ENCODE results near the gene AKAP3.

AKAP3 gene

DNA sequence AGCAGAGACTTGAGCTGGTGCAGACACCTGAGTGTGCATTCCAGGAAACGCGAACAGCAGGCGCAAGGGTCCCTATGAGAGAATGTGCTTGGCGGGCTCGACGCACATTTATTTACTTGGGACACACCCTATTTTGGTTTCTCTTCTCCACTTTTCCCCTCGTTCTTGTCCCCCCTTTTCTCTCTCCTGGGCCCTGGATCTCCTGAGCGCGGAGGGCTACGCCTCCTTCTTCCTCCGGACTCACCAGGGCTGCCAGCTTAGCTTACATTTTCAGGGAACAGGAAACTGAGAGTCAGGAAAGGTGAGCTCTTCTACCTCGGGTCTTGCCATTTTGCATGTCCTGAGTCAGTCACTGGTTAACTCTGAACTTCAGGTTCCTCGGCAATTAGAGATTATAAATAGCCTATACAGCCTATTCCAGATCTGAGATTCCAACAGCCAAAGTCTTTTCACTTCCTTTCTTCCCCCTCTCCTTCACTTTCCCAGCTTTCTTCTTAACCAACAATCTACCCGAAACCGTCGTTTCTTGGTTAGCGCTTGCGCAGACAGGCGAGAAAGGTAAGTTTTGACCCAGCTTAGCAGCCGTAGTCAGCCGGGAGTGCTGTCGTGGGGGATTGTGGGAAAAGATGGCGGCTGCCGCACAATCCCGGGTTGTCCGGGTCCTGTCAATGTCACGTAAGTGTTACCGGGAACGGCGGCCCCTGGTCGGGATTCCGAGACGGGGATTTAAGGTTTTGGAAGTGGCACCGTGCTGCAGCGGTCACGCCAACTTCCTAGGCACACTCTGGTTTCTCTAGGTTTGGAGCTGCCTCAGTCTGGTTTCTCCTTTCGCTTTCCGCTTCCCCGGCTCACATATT is at the start of gene AKAP3, which contains the start of gene NDUFA9:
TSS of gene AKAP3 (minus strand) at position 551 of the 857 bp plus-strand sequence. CDS start 10,855 bp downstream, outside the sequence.
TSS of gene NDUFA9 (plus strand) at position 614 of the 857 bp plus-strand sequence. CDS start at position 627, 13 bp downstream.
- peak; percentile 84 for DNase-seq

DNA sequence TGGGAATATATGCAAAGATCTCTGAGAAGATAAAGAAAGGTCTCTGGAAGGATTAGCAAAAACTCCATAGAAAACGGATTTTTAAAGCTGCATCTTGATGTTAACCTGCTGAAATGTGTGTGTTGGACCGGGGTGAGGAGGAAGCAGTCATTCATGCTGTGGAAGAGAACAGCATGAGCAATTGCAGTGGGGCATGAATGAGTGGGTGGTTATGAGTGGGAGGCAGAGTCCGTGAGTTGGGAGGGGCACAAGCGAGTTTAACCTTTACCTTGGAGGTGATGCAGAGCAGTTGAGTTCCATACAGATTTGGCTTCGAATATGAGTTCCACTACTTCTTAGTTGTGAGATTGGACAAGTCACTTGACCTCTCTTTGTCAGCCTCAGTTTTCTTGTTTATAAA is 41.9 kb upstream of the AKAP3 start:
- DNase-seq, result no peak

DNA sequence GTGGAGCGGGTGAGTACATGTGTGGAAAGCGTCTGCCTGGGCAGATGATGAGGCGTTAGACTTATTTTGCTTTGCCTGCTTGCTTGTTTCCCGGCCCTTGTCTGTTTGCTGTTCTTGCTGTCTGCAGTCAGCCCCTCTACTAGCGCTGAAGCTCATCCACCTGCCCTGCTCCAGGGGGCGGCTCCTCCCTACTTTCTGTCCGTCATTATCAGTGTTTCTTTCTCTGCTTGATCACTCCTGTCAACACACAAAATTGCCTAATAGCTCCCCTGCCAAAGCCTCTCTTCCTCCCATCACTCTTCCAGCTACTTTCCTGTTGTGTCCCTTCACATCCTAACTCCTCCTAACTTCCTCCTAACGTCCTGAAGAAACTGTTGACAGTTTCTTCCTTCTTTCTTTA is 36.5 kb upstream of the AKAP3 start:
- DNase-seq, result no peak

DNA sequence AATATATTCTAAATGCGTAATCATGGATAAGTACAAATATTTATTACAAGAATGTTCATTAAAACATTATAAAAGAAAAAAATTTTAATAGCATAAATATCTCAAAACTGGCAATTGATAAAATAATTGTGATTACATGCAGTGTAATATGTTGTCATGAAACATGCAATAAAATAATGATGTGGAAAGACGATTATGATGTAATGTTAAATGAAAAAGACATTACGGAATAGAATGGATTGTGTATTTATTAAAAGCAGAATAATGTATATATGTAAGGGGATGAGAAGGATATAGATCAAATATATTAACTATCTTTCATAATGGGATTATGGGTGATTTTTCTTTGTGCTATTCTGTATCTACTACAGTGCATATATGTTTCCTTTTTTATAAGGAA is 32.9 kb upstream of the AKAP3 start:
- no peak for DNase-seq

DNA sequence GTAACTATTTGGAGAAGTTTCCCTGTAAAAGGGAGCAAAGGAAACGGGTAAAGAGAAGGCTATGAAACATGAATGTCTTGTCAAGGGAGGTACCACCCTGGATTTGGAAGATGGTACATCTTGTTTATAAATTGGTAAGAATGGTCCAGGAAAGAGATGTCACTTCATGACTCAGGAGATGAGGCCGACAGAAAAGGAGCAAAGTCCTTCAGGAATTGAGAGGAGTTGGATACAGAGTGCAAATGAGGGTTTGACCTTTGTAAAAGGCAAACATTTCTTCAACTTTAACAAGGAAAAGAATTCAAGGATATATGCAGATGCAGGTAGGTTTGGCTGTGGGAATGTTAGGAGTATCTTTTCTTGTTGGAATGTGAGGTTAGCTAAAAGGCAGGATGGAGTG is 30.9 kb upstream of the AKAP3 start:
- DNase-seq, result no peak

DNA sequence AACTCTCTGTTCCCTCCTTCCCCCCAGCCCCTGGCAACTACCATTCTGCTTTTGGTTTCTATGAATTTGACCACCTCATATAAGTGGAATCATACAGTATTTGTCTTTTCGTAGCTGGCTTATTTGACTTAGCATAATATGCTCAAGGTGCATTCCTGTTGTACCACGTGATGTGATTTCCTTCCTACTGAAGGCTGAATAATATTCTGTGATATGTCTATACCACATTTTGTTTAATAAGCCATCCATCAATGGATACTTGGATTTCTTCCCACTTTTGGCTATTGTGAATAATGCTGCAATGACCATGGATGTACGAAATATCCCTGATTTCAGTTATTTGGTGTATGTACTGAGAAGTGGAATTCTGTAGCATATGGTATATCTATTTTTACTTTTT is 16.4 kb upstream of the AKAP3 start:
- no peak for DNase-seq

DNA sequence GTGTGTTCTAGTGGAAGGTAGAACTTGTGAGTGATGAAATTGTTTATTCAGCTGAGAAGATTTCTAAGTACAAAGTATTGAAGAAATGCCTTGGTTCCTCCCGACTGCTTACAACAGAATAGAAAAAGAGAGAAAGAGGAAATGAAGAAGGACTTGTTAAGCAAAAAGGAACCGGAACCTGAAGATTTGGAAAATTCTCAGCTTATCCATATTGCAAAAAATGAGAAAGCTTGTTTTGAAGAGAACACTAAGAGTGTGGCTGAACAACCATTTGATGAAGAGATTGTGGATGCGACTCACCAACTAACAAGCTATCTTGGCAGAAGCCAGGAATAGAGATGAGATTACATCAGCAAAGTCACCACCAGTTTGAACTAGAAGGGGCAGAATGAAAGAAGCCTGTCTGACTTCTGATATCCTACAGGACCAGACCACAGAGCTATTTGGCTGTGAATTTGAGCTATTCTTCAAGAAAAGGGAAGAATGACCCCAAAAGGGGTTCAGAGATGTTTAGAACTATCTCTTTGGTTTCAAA is 15.2 kb upstream of the AKAP3 start:
- DNase-seq, result no peak

DNA sequence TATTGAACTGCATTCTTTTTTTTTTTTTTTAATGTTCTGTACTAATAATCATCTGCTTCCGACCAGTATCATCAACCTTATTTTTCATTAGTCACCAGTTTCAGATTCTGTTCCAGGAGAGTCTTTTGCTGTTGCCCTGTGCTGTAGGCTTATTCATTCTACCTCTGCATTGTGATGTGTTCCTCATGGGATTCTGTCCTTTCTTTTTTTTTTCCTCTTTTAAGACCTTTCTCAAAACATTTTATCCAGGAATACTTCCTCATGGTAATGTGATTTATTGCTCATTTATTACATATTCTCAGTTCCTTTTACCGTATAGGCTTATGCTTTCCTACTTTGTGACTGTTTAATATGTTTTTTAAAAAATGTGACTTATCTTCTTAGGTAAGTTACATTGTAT is 4.8 kb upstream of the AKAP3 start:
- no peak for DNase-seq

DNA sequence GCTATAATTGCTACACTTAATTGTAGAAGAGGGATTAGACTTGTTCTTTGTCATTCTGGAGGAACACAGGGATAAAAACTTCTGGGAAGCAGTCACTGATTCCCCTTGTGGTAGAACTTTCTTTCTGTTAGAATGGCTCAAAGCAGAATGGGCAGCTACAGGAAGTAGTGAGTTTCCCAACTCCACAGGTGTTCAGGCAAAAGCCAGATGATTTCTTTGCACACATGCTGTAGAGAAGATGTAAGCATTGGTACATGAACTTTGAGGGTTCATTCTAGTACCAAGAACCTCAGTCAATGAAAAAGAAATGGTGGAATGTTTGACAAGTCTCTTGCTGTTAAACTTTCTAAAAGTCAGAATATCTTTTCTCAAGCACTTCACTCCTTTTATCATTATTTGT is 4.4 kb upstream of the AKAP3 start:
- DNase-seq, result no peak

DNA sequence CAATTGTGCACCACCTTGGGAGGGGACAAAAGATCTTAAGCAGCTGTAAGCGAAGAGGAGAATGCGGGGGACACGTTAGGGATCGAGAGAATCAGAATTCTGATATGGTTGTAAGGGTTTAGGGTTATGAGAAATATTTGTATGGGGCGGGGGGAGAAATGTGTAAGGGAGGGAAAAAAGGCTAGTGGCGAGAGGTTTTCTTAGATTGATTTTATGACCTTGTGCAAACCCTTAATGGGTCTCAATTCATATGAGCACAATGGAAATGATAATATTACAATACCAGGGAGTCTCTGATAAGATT is 459 bp upstream of the AKAP3 start:
- DNase-seq, result no peak

DNA sequence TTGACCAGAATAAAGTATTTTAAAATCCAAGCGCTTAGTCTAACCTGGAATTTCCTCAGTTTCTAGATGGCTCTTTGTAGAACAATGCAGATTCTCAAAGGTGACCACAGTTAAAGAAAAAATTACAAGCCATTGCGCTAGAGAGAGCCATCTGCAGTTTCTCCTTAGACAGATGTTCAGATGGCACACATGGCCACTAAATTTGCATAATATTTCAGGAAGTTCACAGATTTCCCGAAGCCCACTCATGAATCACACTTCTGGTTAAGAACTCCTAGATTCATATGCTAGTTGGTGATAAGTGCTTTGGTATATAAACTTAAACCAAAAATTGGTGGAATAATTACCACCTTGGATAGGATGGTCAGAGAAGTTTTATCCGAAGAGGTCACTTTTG is 749 bp downstream of the AKAP3 start:
- no peak for DNase-seq

DNA sequence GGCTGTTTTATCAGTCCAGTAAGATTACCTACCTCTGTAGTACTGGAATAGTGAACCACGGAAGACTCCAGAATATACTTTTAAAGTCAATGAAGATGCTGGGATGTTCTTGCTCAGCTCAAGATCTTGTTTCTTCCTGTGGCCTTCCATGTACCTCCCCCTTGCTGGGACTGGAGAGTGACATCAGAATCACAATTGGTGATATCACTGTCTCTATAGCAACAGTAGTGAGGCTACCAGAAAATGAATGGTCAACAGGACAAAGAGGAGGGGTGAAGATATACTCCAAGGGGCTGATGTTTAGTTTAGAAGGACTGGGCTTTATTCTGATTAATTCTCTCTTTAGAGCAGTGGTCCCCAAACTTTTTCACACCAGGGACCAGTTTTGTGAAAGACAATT is 3.8 kb downstream of the AKAP3 start:
- DNase-seq, result no peak

DNA sequence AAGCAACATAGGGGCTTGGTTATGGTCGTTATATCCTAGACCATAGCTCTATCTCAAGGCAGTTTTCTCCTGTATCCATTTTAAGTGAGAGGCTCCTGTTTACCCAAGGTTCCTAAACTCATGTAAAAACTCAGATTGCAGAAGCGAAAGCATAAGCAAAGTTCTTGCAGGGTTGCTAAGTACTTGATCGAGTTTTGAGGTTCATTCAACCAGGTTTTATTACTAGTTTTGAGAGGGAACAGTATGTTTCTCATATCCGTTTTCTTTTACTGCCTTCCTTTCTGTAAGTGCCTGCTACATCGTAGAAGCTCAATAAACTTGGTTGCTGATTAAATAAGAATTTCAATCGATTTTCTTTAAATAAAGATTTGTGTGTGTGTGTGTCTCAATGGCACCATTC is 5.1 kb downstream of the AKAP3 start:
- DNase-seq, result no peak

DNA sequence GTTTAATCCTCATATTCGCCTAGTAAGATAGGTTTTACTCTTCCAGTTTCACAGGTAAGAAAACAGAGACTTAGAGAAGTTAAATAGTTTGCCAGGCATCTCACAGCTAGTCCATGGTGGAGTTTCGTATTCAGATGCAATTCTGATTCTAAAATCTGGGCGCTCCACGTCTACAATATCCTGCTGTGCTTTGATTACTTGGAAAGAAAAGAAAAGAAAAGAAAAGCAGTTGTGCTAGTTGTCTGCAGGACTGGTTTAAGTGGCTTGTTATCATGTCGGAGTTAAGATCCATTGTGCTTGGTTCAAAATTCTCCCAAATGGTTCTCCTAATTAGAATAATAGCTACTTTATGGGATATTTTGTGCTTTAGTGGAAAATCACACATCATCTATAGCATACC is 18.6 kb downstream of the AKAP3 start:
- DNase-seq, result no peak

DNA sequence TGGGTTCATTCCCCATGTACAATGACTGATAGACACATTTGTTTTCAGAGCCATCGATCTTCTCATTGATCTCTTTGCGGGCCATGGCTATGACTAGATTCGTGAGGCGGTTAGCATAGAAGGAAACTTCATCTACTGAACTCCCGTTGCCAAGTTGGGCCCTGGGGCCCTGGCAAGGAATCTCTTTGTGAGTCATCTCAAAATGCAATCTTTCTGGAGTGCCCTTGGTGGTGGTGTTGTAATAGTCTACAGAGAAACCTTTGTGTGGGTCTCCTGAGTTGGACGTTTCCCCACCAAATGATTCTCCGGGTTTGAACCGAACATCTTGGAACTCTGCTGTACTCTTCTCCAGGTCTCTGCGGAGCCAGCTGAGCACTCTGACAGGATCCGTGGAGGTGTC is 20.4 kb downstream of the AKAP3 start:
- no peak for DNase-seq

DNA sequence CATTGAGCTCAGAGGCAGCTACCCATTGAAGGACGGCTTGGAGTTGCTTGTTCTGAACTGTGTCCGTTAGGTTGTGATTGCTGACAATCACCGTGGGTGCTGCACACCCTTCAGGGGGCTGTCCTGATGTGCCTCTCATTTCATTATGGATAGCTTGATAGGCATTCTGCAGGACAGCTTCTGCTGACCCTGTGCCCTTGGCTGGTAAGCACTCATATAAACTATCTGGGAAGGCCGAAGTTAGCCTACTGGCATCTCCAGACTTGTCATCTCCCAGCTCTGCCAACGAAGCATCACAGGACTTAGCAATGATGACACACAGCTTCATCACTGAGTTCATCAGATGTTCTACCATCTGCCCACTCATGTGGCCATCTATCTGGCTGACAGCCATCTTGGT is 22.3 kb downstream of the AKAP3 start:
- no peak for DNase-seq

DNA sequence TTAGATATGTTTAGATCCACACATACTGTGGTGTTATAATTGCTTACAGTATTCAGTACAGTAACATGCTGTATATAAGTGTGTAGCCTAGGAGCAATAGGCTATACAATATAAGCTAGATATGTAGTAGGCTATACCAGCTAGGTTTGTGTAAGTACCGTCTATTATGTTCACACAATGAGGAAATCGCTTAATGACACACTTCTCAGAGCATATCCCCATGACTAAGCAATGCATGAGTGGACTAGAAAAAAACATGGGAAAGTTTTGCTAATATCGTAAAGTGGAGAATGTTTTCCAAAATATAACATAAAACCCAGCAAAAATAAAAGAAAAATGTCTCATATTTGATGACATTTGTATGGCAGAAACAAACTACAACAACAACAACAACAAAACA is 27.3 kb downstream of the AKAP3 start:
- no peak for DNase-seq

DNA sequence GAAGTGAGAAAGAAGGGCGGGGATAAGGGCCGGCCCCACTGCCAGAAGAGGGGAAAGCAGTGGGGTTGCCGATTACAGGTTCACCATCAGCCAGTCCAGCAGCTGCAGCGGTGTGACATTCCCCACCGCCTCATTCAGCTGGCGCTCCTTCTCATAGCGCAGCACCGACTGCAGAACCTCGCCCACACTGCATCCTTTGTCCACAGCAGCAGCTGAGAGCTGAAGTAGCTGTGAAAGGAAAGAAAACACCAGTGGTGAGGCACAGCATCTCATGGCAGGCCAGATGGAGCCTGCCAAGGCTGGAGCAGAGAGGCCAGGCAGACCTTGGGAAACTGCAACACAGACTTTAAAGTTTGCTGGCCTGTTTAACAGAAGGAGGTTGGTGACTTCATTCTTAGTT is 33.2 kb downstream of the AKAP3 start:
- DNase-seq, result no peak

DNA sequence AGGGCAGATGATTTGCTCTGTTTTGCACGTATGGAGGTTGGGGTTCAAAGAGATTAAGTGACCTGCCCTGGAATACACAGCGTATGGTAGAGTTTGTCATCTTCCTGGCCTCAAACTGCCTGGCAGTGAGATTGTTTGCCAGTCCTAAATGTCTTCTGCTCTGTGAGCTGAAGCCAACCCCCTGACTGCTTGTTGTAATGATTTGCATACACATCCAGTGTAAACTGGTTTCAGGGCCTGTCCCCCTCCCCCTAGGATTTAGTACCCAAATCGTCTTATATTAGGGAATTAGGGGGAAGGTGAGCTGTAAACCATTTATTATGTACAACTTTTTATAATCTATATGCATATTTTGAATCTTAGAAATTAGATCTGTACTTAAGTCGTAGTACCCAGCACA is 38.4 kb downstream of the AKAP3 start:
- DNase-seq, result no peak

DNA sequence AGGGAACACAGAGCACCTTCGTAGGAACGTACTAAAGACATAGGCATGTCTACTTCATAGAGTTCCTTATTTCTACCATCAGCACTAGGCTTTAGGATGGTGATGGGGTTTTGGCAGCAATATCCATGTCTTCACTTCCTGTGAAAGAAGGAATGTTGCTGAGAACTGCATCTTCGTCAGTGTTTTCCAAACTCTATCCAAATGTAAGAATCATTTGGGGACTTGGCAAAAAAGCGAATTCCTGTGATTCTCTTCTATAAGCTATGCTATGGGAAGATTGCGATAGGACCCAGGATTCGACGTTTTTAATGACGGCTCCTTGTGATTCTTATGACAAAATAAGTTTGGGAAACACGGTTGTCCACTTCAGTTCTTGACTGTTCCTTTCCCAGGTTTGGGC is 39.8 kb downstream of the AKAP3 start:
- DNase-seq, result no peak

DNA sequence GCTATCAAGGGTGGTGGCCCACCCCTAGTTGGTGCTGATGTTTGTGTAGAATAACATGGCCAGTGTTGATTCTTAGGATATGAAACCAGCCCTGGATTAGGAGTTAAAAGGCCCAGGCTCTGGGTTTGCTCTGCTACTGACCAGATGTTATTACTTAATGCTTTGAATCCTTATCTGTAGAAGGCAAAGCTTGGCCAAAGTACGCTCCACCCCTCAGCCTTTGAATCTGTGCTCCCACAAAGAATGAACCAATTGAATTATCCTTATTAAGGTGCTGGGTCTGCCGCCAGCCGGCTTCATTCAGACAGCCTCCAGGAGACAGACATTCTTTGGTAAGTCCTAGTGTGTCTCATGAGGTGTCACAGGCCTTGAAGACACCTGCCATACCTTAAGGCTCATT is 41.8 kb downstream of the AKAP3 start:
- no peak for DNase-seq

DNA sequence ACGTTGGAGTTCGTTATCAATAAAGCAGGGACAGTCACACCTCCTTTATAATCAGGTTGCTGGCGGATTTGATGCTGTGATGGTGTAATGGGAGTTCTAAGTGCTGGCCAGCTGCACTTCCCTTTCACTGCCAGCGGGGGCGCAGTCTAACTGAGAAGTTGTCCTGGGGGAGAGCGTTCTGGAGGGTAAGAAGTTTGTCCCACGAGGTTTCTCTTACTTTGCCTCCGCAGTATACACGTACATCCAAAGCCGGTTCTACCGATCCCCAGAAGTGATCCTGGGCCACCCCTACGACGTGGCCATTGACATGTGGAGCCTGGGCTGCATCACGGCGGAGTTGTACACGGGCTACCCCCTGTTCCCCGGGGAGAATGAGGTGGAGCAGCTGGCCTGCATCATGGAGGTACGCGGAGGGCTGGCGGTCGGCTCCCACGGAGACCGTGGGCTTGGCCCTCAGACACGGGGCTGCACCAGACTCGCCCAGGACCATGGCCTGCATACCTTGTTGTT is 44.1 kb downstream of the AKAP3 start:
- no peak for DNase-seq

DNA sequence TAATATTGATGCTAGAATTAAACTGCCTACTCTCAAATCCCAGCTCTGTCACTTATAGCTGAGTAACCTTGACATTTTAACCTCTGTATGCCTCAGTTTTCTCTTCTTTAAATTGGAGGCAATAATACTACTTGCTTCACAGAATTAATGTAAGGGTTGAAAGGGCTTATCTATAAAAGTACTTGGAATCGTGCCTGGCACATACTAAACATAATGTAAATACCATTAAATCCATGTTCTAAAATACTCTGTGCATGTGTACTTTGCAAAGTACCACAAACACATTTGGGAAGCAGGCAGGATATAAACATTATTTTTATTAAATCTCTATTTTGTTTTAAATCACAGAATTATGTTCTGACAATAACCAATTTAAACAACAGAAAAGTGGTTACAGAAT is 44.9 kb downstream of the AKAP3 start:
- no peak for DNase-seq

DNA sequence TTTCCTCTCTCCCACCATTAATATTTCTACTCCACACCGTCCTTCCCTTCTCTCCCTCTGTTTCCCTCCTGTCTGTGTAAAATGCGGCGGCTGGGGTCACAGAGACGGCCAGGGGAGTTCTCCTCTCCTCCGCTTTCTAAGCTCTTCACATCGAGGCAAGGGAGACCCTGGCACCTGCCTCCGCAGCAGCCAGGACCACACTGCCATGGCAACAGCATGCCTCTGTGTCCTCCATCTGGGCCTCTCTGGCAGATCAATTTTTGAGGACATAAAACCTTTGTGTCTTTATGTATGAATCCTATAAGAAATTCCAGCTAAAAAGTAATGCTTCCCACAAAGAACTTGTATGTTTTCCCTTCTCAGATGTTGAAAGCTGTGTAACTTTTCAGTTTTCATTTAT is 45.4 kb downstream of the AKAP3 start:
- DNase-seq, result no peak

DNA sequence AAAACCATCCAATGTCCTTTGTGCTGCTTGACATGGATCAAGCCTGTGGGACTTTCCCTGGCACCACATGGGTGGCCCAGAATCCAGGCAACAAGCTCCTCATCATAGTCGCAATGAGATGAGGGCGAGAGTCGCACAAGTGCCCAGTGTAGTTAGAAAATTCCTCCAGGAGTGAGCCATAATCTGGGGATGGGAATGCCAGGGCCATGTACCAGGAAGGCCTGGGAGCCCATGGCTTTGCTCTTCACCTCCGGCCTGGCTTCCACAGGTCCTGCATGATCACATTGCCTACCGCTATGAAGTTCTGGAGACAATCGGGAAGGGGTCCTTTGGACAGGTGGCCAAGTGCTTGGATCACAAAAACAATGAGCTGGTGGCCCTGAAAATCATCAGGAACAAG is 53.0 kb downstream of the AKAP3 start:
- DNase-seq, result no peak
